Muscle of back (tissue), 11 donors: ENCODE measurements around the gene ARHGEF12. TPM values are rescaled to one million over a fixed set of nuclear protein-coding genes. Genes with fewer than 3 reads are reported as not detected.

Experiments used
- DNase-seq, 3 donors: peaks; one replicate each; pipeline versions ENCODE4 v3.0.0 to v3.0.0-alpha.2; 2013
- polyA plus RNA-seq, 10 donors: library from polyadenylated mRNA; unstranded; fragments of 120-200 nt; gene quantifications; one replicate each; pipeline ENCODE4 v1.2.1, GENCODE V29; 2013; ENCODE audit not compliant: insufficient read length in 10 of 10

Gene ARHGEF12
- polyA plus RNA-seq, 10 donors = 31.6 to 49.5 (median 41.5) TPM

DNA sequence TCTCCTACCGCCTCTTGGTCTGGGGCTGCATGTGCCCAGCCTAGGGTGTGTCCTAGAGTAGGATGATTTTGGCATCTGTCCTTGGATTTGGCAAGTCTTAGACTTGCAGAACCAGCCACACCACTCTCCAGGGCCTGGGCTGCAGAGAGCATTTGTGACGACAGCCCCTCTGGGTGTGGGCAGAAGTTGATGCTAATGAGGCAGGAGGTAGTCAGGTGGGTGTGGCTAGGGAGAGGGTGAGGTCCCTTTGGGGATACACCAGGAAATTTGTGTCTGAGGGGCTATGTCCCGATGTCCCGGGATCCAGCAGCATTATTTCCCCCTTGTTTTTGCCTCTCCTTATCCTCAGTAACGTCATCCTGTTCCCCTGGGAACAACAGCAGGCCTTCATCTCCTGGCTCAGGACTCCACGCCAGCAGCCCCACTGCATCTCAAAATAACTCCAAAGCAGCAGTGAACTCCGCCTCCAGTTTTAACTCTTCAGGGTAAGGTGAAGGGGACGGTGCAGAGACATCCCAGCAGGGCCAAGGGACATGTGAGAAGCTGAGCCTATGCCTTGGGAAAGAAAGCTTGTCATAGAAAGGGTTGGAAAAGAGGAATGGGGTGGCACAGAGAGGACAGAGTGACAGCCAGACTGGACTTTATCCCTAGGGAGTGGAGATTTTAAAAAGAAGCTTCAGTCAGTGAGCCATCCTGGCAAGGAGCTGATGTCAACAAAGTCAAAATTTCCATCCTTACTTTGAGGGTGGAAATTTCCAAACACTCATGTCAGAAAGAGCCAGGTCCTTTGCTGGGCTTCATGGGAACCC, 19.1 kb upstream of the ARHGEF12 start:
- DNase-seq = peak in 2 of 3 donors; percentile 42 to 58

DNA sequence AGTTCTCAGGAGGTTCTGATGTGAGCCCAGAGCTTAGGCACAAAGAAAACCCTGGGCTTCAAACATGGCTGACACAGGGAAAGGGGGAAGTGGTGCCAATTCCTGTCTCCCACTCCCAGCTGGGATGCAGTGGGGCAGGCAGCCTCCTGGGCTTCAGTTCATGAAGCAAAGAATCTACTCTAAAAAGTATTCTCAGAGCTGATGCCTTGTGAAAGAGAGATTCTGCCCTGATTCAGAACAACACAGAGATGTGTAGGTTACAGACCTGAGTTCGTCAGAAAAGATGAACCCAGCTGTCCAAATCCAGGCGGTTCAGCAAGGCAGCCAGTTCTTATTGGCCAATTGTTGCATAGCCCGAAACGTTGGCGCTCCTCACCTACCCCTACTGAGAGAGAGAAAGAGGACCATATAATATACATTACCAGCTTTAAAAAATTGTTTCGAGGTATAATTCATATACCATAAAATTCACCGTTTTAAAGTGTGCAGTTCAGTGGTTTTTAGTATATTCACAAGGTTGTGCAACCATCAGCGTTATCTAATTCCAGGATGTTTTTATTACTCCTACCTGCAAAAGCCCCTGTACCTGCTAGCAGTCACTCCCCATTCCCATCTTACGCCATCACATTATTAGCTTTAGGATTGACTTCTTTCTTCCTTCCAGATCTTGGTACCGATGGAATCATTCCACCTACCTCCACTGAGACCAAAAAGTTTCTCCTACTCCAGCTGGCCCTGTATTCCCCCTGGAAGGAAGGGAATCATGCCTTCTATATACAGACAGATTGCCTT, 18.3 kb upstream of the ARHGEF12 start:
- no peak for DNase-seq

DNA sequence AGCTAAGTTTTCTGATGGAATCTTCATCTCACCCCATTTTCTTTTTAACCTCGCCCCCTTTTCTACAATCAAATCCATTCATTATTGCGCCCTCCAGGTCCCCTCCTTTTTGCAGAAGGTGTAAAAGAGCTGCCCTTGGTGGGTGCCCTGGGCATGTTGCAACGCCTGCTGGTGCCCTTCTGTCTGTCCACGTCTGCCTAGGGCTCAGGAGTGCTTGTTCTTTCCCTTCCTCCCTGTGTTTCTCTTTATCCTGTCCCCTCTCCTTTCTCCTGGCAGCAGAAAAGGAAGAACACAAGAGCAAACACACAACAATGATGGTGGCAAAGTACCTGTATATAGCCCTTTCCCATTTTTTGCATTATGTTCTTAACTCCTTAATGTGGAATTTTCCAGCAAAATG, 17.3 kb upstream of the ARHGEF12 start:
- DNase-seq = no peak

DNA sequence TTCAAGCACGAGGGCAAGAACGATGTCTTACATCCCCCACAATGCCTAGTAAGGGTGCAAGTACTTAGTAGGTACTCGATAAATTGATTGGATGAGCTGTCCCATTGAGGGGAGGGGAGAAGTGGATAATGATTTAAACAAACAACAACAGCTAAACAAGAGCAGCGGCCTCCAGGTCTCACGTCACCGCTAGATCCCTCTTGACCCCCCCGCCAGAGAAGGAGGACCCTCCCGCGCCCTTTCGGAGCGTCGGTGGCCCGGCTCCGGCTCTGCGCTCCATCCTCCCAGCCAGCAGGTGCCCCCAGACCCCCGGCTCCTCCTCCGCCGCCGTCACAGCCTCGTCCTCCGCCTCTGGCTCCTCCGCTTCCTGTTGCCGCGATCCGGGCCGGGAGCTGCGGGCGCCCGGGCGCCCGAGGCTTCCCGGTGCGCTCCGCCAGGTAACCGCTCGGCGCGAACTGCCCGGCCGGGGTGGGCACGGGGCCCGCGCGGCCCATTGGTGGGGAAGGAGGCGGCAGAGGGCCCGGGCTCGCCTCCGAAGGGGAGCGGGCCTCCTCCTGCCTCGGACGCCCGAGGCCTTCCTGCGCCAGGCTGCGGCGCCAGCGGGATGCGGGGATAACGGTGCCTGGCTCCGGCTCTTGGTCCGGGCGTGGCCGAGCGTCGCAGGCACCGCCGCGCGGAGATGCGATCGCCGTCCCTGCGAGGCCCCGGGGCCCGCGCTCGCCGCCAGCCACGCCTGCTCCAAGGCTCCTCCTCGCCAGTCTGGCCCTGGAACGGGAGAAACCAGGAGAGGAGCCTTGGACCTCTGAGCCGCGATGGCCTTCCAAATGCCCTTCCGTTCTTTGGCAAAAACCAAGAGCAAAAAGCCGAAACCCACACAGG, 11.0 kb upstream of the ARHGEF12 start, which contains the start of gene TLCD5:
TSS of gene TLCD5 (plus strand) at position 368 of the 879 bp plus-strand sequence. CDS start 2,143 bp downstream, outside the sequence.
- peak; percentile 50 to 91 (median 71) for DNase-seq

DNA sequence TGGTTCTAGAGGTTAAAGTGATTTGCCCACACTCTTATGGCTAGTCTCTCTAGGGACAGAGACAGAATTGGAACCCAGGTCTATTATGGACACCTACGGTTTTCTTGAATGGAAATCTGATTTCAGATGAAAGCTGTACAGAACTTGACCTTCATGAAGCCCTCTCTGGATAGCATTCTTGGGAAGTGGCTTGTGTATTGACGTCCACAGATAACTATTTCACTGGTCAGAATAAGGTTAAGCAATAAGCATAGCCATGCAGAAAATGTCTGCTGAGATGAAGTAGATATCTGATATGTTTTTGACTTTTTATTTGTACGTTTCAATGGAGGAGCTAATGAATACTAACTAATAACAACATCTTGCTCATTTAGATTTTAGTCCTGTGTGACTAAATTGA, 10.0 kb upstream of the ARHGEF12 start:
- DNase-seq = no peak

DNA sequence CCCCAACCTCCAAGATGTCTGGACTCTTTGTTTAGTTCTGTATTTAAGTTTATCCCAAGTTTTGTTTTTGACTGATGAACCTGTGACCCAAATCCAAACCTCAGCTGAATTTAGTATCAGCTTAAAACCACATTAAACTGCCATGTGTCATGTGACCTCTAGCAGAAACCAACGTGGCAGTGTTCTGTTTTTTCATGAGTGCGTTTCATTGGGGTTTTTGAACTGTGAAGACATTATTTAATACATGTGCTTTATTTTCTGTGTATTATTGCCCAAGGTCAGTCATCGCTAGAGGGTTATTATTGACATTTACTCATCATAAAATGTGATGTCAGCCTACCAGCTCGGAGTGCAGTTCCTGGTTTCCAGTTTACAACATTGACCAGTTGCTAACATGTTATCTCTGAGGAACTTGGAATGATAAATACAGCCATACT, 9.3 kb upstream of the ARHGEF12 start:
- DNase-seq = no peak

DNA sequence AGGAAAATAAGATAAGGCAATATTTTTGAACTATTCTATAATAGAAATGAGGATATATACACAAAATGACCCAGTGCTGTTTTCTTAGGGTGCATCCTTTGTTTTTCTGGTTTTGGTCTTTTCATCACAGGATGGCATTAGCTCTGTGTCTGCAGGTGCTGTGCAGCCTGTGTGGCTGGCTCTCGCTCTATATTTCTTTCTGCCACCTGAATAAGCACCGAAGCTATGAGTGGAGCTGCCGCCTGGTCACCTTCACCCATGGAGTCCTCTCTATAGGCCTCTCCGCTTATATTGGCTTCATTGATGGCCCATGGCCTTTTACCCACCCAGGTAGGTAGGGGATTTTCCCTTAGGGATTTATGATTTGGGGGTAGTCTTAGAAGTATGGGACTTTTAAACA, 8.9 kb upstream of the ARHGEF12 start:
- DNase-seq = no peak

DNA sequence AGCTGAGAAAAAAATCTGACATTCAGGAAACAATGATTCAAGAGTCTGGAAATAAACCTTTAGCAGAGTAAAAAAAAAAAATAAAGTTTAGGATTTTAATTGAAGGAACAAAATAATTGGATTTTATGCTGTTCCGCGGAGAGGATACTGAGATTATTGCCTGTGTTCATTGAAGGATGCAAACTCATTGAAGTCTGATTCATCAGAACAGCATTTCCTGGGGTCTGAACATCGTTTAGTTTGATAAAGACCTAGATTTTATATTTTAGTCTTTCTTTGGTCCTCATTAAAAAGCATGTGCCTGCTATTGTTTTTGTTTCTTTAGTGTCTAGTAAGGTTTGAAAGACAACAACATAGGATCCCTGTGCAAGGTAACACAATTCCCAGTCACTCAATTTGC, 6.7 kb upstream of the ARHGEF12 start:
- DNase-seq = no peak

DNA sequence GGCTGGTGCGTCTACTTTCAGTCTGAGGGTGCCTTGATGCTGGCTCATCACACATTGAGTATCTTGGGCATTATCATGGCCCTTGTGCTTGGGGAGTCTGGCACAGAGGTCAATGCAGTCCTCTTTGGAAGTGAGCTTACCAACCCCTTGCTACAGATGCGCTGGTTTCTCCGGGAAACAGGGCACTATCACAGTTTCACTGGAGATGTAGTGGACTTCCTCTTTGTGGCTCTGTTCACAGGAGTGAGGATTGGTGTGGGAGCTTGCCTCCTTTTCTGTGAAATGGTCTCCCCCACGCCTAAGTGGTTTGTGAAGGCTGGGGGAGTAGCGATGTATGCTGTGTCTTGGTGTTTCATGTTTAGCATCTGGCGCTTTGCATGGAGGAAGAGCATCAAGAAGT, 6.2 kb upstream of the ARHGEF12 start:
- no peak for DNase-seq

DNA sequence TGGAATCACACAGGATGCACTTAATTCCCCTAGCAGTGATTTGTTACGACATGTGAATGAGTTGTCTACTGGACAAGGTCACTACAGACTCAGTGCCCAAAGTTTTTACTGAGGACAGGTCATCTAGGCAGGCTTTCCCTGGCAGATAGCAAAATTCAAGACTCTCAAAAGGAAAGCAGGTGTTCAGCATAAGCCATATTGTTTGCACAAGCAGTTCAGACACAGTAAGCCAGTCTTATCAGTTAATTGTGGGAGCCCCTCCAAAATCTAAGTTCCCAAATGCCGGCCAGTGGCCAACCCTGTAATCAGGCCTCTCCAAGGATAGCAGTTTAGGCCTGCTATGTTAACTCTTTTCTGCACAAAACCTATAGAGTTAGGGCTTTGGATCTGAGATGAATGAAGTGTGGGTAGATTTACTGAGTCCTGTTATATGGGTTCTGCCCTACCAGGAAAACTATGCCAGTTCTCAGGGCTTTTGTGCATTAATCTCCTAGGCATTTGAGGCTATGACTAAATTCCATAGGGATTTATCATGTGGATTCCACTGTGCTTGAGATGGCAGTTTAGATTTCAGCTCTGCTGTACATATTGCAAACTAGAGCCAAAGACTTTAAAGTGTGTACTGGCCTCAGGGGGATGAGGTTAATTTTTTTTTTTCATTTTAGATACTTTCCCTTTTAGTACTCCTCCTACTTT, 4.8 kb upstream of the ARHGEF12 start:
- DNase-seq = peak in 2 of 3 donors; percentile 38 to 81

DNA sequence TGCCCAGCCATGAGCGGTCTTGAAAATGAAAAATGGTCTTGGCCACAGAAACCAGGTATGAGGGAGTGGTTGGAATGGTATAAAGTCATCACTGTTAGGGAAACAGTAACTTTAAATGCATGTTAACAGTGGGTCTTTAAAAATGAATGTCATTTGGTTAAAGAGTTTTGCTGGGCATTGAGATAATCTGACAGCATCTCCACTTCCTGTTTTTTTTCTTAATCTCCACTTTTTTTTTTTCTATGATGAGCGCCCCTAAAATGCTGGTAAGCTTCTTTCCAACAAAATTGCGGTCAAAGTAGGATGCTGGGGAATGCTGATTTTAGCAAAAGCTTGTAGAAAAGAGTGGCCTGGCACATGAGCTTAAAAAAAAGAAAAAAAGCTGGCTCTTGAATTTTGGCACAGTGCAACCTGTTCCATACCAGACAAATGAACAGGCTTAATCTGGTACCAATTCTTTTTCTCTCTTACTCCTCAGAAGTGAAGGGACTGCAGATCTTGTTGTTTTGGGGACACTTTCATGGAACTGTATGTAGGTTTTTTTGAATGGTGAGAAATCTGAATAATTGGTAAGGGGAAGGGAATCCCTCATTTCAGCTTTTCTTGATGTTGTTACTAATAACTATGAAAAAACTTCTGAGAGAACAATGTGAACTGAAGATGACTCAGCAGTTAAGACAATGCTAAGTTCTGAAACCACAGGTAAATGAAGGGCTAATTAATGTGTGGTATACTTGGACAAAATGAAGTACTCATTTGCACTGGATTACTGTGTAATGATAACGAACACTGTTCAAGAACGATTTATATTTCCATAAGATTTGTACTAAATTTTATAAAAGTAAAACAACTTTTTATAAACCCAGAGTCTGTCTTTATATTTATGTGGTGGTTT, 3.1 kb upstream of the ARHGEF12 start:
- no peak for DNase-seq

DNA sequence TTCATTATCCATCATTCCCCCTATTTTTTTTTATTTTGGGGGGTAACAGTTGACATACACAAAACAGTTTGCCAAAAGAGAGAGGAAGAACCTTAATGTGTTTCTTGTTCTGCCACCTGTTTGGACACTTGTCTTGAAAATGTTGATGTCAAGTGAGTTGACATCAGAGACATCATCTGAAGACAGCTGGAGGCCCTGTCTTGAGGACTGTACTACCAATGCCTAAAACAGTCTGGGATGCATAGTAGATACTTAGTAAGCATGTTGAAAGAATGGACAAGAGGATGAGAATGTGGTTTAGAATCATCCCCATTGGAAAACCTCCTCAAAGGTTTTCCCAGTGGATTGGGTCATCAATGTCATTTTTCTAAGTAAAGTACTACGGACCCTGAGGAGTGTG, 2.4 kb upstream of the ARHGEF12 start:
- no peak for DNase-seq

DNA sequence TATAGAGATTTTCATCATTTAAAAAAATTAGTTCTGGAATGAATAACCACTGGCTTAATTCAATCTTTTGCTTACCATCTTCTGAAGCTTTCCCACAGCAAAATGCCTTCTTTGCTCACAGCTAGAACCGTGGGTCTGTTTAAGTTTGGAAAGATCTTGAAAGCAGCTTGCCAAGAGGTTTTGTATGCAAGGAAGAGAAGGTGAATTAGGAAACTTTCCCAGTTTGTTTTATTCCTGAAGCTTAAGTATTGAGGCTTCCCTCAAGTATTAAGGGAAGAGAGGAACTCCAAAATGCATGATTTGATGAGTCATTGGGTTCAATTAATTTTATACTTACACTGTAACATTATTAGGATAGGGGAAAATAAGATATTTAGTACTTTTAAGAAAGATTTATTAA, 1.9 kb upstream of the ARHGEF12 start:
- DNase-seq = no peak

DNA sequence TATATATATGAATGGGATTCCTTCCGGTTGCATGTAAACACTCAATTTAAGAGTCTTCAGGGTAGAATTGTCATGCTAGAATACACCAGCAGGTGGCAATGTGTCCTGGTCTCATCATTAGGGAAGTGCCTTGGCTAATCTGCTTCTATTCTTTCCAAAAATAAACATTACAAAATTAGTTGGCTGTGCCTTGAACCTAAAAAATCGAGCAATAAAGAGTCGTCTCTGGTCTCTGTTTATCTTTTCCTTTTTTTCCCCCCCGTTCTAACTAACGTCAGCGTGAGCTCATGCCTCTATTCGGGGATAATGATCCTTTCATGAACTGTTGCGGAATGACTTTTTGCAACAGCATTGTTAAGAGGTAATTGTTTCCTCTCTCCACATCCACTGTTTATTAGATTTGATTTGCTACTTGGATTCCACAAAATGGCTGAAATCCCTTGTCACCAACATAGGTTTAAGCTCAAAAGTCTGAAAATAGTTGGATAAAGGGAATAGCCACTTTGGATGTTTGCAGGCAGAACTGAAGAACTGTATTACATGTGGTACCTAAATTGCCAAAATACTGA, 1.2 kb upstream of the ARHGEF12 start:
- DNase-seq = peak; percentile 87 to 91 (median 90)

DNA sequence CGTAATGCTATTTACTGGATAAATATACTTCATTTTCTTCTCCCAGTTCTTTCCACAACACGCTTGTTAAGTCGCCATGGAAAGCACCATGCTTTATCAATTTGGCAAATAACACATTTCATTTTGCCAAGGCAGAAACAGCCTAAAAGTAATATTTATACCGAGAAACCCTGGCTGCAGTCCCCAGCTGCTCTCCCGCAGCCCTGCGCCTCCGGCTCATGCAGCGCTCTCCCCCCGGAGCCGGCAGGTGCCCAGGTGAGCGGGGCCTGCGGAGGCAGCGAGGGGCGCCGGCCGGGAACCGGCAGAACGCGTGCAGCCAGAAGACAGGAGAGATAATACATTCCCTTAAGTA, 681 bp upstream of the ARHGEF12 start:
- no peak for DNase-seq

DNA sequence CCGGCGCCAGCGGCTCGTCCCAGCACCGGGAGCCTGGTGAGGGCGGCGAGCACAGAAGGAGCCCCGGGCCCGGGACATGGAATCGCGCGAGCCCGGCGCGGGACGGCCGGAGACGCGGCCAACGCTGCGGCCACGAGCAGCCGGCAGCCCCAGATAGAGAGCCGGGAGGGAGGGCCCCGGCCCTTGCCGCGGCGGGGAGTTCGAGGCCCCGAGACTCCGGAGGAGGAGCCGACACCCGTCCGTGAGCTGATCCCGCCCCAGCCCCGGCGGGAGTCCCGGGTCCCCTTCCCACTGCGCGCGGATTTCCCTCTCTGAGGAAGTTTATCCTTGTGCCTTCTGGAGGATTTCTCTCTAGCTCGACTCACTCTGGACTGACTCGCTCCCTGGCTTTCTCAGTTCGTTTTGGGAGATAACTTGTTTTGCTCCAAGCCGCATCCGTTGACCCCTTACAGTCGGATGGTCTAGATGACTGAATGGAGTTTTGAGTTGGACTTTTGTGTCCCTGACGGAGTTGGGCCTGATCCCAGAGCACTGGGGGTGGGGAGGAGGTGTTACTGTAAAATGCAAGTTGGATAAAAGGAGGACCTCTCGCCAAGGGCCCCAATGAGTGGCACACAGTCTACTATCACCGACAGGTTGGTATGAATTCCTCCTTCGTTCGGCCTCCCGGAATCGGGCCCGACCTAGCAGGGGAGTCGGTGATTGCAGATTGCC, 585 bp downstream of the ARHGEF12 start:
- peak in 1 of 3 donors; percentile 56 for DNase-seq

DNA sequence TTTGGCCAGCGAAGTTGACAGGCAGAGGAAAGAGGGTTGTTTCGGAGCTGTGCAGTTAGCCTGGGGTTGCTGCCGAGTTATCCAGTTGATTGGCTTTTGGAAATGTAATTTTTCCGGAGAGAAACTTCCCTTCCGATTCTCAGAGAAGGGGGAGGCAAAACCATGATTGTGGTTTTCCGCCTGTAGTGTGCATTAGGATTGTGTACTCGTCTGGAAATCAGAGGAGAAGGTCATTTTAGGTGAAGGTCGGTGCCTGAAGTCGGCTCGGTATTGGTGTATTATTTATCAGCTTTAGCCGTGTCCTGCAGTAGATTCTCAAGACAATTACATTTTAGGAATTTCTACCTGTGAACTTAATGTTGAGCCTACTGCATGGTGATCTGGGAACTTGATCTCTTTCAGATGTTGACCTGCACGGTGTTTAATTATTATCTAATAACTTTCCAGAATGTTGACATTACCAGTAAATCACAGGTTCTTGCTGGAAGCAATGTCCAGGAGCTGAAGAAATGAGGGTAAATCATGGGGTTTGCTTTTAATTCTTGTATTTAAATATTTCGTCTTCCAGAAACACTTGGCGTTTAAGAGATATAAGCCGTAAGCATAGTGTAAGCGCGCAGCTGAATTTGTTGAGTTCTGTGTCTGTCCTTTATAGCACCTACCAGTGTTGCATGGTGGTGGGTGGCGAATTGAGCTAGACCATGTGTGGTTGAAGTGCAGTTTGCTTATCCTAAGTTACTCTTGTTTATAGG, 1.3 kb downstream of the ARHGEF12 start:
- peak in 2 of 3 donors; percentile 32 to 49 for DNase-seq
